Calu3 (cell line): ENCODE measurements around the gene PARP9. TPM values are rescaled to one million over a fixed set of nuclear protein-coding genes. Genes with fewer than 3 reads are reported as not detected.
A peak's percentile ranks its signal among the peaks of the same experiment; 100 is the strongest.

Experiments
- BruUV-seq: library from RNA; stranded (reverse); fragments of 400-500 nt; replicated peaks from 2 replicates; lab custom pipeline; 2021; lab: Mats Ljungman, UMichigan
- CTCF ChIA-PET: fragments of 300-600 bp; sonication (Branson Sonifier 250); formaldehyde crosslinking; loops from one replicate; lab custom pipeline; 2022; ENCODE audit warnings: antibody characterized with exemption; lab: Charles Lee
- DNase-seq: peaks from one replicate; pipeline ENCODE4 v3.0.0; 2022
- H3K27ac Mint-ChIP-seq: one replicate; pipeline ENCODE4 v1.8.0; 2022; ENCODE audit warnings: mixed read lengths; ENCODE audit not compliant: unreplicated experiment
- H3K27me3 Mint-ChIP-seq: one replicate; pipeline ENCODE4 v1.8.0; 2022; ENCODE audit warnings: mixed read lengths; ENCODE audit not compliant: unreplicated experiment
- H3K36me3 Mint-ChIP-seq: one replicate; pipeline ENCODE4 v1.8.0; 2022; ENCODE audit warnings: mild to moderate bottlenecking, moderate library complexity, mixed read lengths; ENCODE audit not compliant: insufficient read depth, unreplicated experiment
- H3K4me1 Mint-ChIP-seq: one replicate; pipeline ENCODE4 v1.8.0; 2022; ENCODE audit warnings: mild to moderate bottlenecking, low read depth, mixed read lengths; ENCODE audit not compliant: unreplicated experiment
- H3K4me3 Mint-ChIP-seq: one replicate; pipeline ENCODE4 v1.8.0; 2022; ENCODE audit warnings: mild to moderate bottlenecking, low read depth, moderate library complexity, mixed read lengths; ENCODE audit not compliant: unreplicated experiment
- H3K9me3 Mint-ChIP-seq: one replicate; pipeline ENCODE4 v1.8.0; 2022; ENCODE audit warnings: low read depth, mixed read lengths; ENCODE audit not compliant: unreplicated experiment
- CTCF ChIP-seq: fragments of 200-600 bp; IDR thresholded peaks from one replicate; pipeline ENCODE4 v1.8.0; 2022; ENCODE audit warnings: antibody characterized with exemption; ENCODE audit not compliant: unreplicated experiment
- intact Hi-C: fragments of 100-400 bp; cut with micrococcal nuclease; formaldehyde crosslinking; loops from one replicate; pipeline ENCODE4 v1.10.0; 2022; ENCODE audit not compliant: unreplicated experiment
- total RNA-seq: library from RNA; stranded (reverse); gene quantifications from 2 replicates; pipeline ENCODE4 v1.2.3, GENCODE V29; 2022

The PARP9 gene
- total RNA-seq, 1 experiment from 2014 or later: 71.2 TPM

- BruUV-seq: no TSS peak
- no peak for DNase-seq
- no peak for TF ChIP-seq CTCF
- Mint-ChIP-seq H3K4me1 (peaks cover 42% of the 10 kb centered on the region), H3K36me3 (peaks cover 20% of the 10 kb centered on the region), H3K9me3 (no peaks in the 10 kb centered on the region), H3K4me3 (peak overlapping the region; percentile 97), H3K27me3 (no peaks in the 10 kb centered on the region), H3K27ac (peak overlapping the region; percentile 39)
- CTCF ChIA-PET: interaction anchor here (0.8 to 1.1 kb wide), 2 partner anchors 19 to 27 kb away, joined by 3 to 4 read pairs; no protein-coding TSS in a partner anchor
- intact Hi-C loops: no loop called here
Observed at GRCh38 chr3:122515020-122515468, 49.1 kb downstream of the PARP9 start.

GRCh38 chr3:122514123-122515019, 49.7 kb downstream of the PARP9 start, which contains the start of gene KPNA1:
Gene KPNA1, minus strand, starts transcription at chr3:122514939. Its CDS starts 18,374 bp downstream, at chr3:122496565.
- H3K27me3 Mint-ChIP-seq: no peaks in the 10 kb centered on the region
- TF ChIP-seq CTCF: no peak
- H3K27ac Mint-ChIP-seq: peak within 1 kb of the TSS; percentile 89
- H3K4me3 Mint-ChIP-seq: peak within 1 kb of the TSS; percentile 97
- no peaks in the 10 kb centered on the region for H3K9me3 Mint-ChIP-seq
- H3K4me1 Mint-ChIP-seq: peaks cover 49% of the 10 kb centered on the region
- intact Hi-C loops: loop anchor here (5.0 kb wide), 1 partner anchor 52 kb away; no protein-coding TSS in a partner anchor
- H3K36me3 Mint-ChIP-seq: peaks cover 20% of the 10 kb centered on the region
- BruUV-seq: no TSS peak
- CTCF ChIA-PET: interaction anchor here (0.8 to 1.1 kb wide), 3 partner anchors 19 to 122 kb away, joined by 3 to 4 read pairs (median 3); no protein-coding TSS in a partner anchor
- peak; percentile 92 for DNase-seq

GRCh38 chr3:122513386-122514122, 50.5 kb downstream of the PARP9 start:
- H3K27ac Mint-ChIP-seq: peak overlapping the region; percentile 89
- no peak for DNase-seq
- intact Hi-C loops: loop anchor here (5.0 kb wide), 1 partner anchor 51 kb away; no protein-coding TSS in a partner anchor
- CTCF ChIA-PET: interaction anchor here (0.8 kb wide), 1 partner anchor 121 kb away, joined by 3 read pairs; no protein-coding TSS in a partner anchor
- H3K4me3 Mint-ChIP-seq: peak overlapping the region; percentile 97
- no peaks in the 10 kb centered on the region for H3K9me3 Mint-ChIP-seq
- no peak for TF ChIP-seq CTCF
- H3K27me3 Mint-ChIP-seq: no peaks in the 10 kb centered on the region
- no TSS peak for BruUV-seq
- peaks cover 49% of the 10 kb centered on the region for H3K4me1 Mint-ChIP-seq
- peaks cover 20% of the 10 kb centered on the region for H3K36me3 Mint-ChIP-seq

GRCh38 chr3:122512284-122512683, 51.8 kb downstream of the PARP9 start:
- no TSS peak for BruUV-seq
- Mint-ChIP-seq H3K27me3 (no peaks in the 10 kb centered on the region), H3K27ac (no peak overlapping the region), H3K4me1 (peaks cover 49% of the 10 kb centered on the region), H3K36me3 (peaks cover 20% of the 10 kb centered on the region), H3K4me3 (no peak overlapping the region), H3K9me3 (no peaks in the 10 kb centered on the region)
- intact Hi-C loops: loop anchor here (5.0 kb wide), 1 partner anchor 50 kb away; no protein-coding TSS in a partner anchor
- CTCF ChIA-PET: no interaction called here
- no peak for TF ChIP-seq CTCF
- no peak for DNase-seq
